Activated CD4-positive, alpha-beta T cell treated with anti-CD3 and anti-CD28 coated beads, Interleukin-2, amount 50 U/mL, for 4 hours (primary cell): ENCODE data around the gene SLC25A20.
"Not testable (repeated sequence)": the region's sequence is repeated elsewhere in the genome, so short reads cannot be mapped to it uniquely, and the experiment has no call there.

ENCODE experiments used
- DNase-seq, 2 experiments: peaks; one replicate each; pipeline ENCODE4 v3.0.0-alpha.2; 2020

Gene SLC25A20, protein sequence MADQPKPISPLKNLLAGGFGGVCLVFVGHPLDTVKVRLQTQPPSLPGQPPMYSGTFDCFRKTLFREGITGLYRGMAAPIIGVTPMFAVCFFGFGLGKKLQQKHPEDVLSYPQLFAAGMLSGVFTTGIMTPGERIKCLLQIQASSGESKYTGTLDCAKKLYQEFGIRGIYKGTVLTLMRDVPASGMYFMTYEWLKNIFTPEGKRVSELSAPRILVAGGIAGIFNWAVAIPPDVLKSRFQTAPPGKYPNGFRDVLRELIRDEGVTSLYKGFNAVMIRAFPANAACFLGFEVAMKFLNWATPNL

DNA sequence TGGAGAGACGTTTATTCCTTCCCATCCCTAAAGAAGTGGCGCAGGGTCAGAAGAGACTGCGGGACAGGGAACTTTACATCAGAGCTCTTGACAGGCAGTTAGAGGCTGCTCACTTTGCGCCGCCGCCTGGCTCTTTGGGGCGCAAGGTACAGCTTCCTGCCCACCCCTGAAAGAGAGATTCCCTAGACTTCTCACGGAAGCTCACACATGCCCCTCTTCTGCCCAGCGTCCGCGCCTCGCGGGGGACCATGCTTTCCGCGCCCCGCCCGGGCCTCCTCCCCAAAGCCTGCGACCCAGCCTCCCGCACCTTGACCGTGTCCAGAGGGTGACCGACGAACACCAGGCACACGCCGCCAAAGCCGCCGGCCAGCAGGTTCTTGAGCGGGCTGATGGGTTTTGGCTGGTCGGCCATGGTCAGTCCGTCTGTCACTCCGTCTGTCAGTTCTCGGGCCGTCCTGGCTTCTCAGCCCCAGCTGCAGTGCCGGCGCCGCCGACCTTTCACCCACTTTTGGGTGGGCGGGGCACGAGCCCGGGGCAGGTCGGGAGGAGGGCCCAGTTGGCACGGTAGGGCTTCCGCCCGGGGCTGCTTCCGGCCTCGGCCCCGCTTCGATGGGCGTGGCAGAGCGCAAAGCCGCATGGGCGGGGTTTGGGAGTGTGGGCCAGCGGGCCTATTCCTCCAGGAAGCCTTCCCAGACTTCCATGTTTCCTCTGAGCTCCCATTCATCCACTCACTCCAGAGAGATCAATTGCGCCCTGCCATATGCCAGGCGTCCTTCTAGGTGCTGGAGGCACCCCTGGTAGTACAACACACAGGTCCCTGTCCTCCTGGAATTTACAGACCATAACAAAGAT lies at the start of gene SLC25A20:
Gene SLC25A20, minus strand, starts transcription at position 500 of the 852 bp plus-strand sequence. Its CDS starts 88 bp downstream, at position 412.
- peak; percentile 86 to 88 for DNase-seq

DNA sequence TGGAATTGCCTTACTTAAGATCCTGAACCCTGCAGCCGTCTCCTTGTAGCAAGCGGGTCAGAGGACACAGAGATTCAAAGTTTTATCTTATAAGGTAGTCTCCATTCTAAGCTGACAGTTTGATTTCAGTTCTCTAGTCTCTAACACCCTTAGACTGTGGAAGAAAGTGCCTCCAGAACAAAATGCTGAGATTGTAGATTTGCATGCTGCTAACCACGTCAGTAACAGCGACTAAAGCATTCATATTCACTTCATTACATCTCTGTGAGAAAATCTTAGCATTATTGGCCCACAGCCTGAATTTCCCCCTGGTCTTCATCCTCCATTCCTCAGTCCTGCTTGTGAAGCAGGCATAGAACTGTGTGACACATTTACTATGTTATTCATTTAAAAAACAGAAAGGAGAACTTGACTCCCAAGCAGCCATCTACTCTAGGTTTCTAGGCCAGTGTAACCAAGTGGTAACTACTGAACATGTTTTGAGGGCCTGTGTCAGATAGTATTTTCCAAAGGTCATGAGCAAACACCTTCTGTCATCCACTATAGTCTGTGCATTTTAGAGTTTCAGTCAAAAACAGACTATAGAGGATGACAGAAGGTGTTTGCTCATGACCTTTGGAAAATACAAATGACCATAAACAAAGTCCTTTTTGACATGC lies 47.3 kb upstream of the SLC25A20 start:
- DNase-seq = no peak

DNA sequence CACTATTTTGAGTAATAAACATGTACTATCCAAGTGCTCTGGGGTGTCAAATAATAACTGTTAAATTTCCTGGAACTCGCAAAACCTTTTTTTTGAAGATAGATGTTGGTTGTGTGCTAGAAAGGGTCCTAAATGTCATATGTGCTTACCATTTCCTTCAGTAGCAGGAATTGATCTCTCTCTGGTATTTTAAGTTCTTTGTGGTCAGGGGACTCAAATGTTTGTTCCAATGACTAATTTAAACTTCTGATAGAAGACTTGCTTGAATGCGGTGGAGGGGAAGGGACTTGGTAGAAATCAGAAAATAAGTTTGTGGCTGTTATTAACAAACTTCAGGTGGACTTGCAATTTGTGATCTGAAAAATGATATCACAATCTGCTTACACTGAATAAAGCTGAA lies 46.8 kb upstream of the SLC25A20 start:
- no peak for DNase-seq

DNA sequence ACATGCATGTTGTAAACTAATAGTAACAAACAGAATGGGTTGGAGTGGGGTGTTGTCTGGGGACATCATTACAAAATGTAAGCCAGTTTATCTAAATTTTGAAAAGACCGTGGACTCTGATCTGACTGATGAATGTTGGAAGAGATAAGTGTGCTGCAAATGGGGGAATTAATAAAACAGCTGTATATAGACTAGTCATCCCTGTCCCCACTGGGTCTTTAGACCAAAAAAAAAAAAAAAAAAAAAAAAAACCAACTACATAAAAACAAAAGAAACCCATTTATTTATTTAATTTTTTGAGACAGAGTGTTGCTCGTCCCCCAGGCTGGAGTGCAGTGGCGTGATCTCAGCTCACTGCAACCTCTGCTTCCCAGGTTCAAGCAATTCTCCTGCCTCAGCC lies 40.0 kb upstream of the SLC25A20 start:
- no peak for DNase-seq

DNA sequence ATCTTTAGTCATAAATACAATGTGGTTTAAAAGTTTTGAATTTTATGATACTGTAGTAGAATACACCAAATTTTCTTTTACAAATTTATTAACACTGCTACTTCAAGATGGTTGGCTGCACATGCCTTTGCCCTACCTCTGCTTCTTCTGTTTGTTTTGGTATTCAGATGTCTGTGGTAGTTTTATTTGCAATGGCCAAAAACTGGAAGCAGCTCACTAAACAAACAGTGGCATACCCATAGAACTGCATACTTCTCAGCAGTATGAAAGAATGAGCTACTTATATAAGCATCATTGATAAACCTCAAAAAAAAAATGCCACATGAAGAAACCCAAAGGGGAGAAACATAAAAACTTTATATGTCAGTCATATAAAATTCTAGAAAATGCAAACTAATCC lies 39.5 kb upstream of the SLC25A20 start:
- DNase-seq = no peak

DNA sequence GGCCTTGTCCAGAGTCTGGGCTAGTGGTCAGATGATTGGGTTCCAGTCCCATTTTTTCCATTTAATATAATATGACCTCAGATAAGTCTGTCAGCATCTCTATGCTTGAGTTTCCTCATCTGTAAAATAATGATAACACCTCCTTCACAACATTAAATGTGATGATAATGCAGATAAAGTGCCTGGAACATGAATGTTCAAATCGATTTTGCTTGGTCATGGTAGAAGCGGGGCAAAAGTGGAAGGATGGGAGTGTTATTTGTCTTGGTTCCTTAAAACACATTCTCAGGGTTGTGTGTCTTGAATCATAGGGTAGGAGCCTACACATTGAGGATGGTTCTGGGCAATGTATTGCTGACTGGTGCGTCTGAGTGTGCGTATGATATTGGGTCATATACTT lies 36.8 kb upstream of the SLC25A20 start:
- DNase-seq = no peak

DNA sequence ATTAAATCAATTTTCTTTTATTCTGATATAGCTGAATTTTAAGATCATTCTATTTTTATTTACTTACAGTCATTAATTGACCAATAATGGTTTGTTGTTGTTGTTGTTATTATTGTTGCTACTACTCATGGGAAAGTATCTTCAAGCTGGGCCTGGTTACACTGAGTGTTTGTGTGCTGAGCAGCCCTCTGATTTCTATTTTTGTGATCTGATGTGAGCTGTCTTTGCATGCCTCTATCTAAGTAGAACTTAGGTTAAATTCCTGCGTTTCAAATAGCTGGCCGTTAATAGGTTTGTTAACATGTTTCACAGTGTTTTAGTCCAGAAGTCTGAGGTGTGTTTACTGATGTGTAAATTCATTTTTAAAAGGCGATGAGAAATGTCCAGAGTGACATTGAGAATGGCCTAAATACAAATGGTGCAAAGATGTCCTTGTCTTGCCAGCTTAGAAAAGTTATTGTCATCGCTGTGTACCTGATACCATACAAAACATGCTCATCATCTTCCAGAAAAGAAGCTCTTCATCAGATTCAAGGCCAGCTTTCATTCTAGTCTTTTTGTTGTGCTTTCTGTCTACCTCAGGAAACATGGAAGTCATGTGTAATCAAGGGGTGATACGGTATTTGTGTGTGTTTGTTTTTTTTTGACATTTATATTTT lies 35.8 kb upstream of the SLC25A20 start:
- DNase-seq = no peak

DNA sequence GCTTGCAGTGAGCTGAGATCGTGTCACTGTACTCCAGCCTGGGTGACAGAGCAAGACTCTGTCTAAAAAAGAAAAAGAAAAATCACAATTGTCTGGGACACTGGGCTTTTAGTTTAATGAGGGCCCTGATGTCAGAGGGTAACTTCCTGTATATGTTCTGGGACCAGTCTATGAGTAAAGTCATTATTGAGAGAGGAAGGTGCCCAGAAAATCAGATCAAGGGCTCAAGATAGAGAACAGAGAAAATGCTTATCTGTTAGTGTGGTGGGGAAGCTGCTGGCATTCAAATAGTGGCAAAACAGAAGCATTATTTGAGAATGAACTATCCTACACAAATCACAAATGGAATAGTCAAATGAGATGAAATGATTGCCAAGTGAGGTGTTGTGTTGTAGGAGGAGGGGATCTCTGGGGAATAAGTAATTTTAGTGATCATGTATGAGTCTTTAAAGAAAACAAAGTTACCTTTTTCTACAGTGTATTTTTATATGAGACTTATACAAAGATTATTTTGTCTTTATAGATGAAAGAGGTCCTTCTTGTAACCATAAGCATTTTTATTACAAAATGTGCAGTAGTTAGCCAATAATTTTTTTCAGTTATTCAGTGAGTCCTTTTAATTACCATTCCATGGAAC lies 33.4 kb upstream of the SLC25A20 start:
- no peak for DNase-seq

DNA sequence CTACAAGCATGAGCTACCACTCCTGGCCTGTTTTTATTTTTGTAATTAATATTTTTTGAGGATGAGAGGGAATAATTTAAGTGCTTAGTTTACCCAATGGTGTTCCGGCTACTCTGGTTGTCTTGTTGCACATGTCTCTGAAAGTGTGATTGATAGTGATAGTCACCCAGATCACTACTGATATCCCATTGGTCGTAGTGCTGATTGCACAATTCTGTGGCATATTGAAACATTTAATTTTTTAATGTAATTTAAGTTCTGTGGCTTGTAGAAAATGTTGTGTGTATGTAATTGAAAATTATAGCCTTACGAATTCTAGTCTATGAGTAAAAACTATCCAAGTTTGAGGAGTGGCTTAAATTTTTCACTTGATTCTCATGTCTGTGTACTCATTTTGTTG lies 31.9 kb upstream of the SLC25A20 start:
- DNase-seq = no peak

DNA sequence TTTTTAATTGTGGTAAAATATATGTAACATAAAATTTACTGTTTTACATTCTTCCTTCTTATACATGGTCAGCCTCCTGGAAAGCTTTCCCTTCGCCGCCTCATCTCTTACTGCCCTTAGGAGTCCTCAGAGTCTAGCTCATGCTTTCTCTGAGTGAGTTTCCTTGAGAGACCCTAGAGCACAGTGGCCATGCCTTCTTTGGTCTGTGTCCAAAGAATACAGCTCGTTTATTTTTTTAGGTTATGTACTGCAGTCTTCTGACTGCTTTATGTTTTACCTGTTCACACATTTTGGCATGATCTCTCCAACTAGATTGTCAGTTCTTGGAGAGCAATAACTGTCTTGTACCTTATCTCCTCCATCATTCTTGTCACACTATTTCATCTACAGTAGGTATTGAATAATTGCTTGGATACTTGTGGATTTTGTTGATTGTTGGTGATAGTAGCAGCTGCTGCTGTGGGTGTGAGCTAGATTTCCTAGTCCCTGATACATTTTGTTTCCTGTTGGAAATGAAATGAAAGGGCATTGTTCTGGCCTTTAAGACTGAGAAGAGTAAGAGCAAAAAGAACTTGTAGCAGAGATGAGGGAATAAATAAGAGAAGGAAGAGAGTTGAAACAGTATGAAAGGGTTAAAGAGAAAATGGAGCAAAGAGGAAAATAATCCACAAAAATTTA lies 30.8 kb upstream of the SLC25A20 start:
- no peak for DNase-seq

DNA sequence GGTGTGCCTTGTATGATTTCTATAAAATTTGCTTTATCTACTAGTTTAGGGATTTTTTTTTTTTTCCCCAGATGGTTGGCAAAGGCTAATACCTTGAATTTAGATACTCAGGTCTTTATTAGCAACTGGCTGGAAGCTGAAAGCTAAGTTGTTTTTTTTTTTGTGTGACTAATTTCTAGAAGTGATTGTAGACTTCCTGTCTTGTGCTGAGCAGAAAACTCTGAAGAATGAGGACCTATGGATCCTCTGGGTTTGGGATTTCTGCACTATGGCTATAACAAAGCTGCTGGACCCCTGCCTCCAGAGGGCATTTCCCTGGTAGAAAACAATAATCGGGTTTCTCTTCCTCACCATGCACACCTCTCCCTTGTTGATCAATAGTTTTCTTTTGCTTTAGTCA lies 30.0 kb upstream of the SLC25A20 start:
- no peak for DNase-seq

DNA sequence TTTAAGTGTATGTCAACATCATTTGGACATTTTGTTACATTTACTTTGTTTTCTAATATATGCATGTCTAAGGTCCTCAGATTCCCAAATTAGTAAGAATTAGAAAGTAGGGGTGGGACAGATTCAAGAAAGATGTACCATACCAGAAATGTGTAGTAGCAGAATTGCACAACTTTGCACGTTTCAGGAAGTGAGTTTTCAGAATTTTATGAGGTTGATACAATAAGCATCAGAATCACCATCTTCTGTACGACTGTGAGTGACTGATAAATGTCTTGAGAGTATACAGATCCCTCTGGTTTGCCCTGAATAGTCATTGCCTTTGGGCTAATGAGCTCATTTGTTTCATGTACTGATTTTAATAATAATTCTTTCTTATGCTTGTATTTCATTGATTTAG lies 29.2 kb upstream of the SLC25A20 start:
- DNase-seq = no peak

DNA sequence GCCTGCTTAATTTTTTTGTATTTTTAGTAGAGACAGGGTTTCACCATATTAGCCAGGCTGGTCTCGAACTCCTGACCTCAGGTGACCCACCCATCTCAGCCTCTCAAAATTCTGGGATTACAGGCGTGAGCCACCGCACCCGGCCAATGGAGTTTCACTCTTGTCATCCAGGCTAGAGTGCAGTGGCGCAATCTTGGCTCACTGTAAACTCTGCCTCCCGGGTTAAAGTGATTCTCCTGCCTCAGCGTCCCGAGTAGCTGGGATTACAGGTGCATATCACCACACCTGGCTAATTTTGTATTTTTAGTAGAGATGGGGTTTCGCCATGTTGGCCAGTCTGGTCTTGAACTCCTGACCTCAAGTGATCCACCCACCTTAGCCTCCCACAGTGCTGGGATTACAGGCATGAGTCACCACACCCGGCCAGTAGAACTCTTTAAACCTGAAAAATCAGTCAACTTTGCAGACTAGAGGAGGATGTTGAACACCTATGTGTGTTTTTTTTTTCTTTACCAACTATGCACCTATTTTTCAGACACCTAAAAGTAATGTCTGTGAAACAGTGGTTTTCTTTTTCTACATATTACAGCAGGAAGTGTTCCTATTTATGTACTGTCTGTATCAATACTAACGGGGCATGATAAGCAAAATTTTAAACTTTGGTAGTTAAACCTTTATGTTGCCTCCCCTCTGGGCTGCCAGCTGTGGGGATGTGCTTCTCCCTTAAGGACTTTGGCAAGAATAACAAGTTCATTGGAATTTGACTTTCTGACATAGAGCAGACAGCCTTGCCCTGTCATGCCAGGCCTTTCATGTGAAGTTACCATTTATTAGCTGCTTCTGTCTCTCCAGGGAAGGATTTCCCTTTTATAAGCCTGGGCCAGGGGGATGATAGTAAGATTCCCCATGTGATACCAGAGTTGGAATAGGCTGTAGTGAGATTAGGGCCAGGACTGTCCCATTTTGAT lies 28.0 kb upstream of the SLC25A20 start:
- DNase-seq = no peak

DNA sequence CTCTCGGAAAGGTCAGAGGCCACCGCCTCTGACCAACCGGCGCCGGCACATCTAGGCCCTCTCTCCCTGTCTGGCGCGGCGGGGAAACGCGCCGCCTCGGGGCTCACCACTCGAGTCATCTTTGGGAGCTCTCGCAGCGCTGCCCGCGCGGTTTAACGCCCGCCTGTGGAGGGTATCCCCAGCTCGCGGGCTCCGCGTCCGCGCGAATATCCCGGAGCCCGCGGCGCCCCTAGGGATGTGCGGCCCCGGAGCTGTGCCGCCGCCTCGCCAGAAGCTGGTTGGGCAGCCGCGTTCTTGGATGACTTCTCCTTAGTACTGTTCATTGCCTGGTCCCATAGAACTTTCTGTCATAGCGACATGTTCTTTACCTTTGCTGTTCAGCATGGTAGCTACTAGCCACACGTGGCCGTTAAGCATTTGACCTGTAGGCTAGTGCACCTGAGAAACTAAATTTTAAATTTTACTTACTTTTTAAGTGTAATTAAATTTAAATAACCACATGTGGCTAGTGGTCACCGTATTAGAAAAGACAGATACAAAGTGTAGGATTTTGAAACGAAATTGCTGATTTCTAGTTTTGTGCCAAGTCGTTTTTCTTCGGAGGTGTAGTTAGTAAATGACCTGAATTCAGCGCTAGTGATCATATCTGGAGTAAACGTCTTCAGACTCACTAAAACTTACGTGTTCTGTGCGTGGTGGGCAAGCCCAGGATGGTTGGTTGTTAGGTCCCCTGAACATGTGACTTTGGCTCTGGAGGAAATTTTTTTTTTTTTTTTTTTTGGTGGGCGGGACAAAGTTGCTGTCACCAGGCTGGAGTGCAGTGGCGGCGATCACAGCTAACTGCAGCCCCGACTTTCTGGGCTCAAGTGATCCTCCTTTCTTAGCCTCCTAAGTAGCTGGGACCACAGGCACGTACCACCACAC lies 20.8 kb upstream of the SLC25A20 start:
- DNase-seq = peak; percentile 33 to 35

DNA sequence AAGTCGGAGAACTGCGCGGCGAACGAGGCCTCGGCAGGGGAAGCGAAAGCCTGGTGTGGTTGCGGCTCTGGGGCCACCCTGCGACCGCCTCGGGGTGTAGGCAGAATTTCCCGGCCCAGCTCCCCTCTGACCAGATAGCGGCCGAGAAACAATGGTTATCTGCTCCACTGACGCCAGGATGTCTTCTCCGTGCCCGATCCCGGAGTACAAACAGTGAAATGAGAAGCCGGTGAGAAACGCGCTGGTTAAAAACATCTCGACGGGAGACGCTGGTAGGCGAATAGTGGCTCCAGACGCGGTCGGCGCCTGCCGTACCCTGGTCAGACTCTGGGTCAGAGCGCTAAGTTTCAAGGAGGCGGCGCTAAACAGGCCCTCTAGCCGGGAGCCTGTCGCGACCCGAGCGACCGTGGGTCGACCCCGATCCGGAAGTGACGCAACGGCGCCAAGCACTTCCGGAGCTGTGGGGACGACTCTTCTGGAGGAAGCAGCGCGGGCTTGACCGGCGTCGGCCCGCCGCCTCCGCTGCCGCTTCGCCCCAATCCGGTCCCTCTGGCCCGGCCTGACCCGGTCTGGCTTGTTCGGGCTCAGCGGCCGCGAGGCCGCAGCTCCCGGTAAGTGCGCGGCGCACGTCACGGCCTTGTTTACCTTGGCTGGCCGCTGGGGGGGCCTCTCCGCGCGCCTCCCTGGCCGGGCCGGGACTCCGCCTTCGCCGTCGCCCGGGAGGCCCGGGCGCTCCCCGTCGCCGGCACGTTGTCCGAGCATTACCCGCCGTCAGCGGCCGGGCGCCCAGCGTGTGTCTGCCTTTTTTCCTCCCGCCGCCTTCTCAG lies 19.9 kb upstream of the SLC25A20 start, which contains the start of gene ARIH2:
Gene ARIH2, plus strand, starts transcription at position 455 of the 827 bp plus-strand sequence. CDS start 8,717 bp downstream, outside the sequence.
- DNase-seq = peak; percentile 71 to 72

DNA sequence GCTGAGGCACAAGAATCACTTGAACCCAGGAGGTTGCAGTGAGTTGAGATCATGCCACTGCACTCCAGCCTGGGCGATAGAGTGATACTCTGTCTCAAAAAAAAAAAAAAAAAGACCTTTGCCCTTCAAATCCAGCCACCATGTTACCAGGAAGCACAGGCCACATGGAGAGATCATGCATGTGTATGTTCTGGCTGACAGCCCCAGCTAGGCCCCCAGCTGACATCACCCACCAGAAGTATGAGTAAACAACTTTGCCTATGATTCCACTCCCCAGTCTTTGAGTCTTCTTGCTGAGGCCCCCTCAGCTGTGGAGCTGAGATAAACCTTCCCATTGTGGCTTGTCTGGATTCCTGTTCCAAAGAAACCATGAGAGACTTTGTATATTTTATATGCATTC lies 16.6 kb upstream of the SLC25A20 start:
- DNase-seq = no peak

DNA sequence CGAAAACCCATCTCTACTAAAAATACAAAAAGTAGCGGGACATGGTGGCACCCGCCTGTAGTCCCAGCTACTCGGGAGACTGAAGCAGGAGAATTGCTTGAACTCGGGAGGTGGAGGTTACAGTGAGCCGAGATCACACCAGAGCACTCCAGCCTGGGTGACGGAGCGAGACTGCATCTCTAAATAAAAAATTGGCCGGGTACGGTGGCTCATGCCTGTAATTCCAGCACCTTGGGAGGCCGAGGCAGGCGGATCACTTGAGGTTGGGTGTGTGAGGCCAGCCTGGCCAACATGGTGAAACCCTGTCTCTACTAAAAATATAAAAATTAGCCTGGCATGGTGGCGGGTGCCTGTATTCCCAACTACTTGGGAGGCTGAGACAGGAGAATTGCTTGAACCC lies 8.3 kb upstream of the SLC25A20 start:
- not testable (repeated sequence) for DNase-seq

DNA sequence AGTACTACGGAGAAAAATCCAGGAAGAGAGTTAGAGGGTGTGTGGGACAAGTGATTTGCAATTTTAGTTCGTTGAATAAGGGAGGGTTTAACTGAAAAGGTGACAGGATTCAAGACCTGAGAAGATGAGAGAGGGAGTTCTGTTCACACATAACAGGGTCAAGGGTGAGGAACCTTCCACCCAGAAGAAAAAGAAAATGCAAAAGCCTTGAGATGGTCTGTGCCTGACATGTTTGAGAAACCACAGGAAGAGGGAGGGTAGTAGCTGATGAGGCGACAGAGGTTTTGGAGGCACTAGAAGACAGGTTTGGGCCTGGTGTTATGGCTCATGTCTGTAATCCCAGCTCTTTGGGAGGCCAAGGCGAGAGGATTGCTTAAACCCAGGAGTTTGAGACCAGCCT lies 591 bp upstream of the SLC25A20 start:
- DNase-seq = no peak
